ENCODE measurements around the gene KRT23. TPM values are rescaled to one million over a fixed set of nuclear protein-coding genes. Genes with fewer than 3 reads are reported as not detected.
A peak's percentile ranks its signal among the peaks of the same experiment; 100 is the strongest.

Gene KRT23
- total RNA-seq, 1 experiment from 2014 or later: not detected

DNA sequence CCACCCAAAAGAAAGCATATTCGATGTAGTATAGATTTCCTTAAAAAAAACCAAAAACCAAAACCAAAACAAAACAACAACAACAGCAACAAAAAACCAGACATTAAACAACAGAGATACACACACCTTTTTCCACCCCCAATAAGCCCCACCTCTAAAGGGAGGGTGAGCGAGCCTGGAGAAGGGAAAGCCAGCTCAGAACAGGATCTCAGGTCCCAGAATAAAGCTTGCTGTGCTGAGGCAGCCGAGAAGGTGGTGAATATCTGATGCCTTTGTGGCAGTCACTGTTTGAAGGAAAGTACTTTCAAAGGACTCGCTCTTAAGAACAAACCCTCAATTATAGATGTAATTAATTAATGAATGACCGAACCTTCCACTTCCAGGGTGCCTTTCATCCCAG lies 470 bp downstream of the KRT23 start:
- WGBS (ENCODE audit: extremely low coverage, insufficient read length, low lambda C conversion rate): no CpG with 5 or more reads among the region's 5 CpGs
- Histone ChIP-seq H3T11ph (ENCODE audit: low read length) (no peak overlapping the region), H2AK5ac (ENCODE audit: insufficient read length, low read length) (no peak overlapping the region), H2BK20ac (ENCODE audit: low read depth, low read length, poor library complexity, severe bottlenecking) (no peak overlapping the region), H2BK120ac (ENCODE audit: low read depth, low read length, poor library complexity, severe bottlenecking) (no peak overlapping the region), H3K9me3 (ENCODE audit: control insufficient read depth, low read depth, low read length) (no peaks in the 10 kb centered on the region), H2BK12ac (ENCODE audit: insufficient read length, low read depth, low read length) (no peak overlapping the region), H3K23ac (ENCODE audit: insufficient read length, low read depth, low read length) (no peak overlapping the region), H2BK5ac (ENCODE audit: insufficient read length, low read length) (no peak overlapping the region), H3K79me2 (ENCODE audit: insufficient read depth, low read length) (no peaks in the 10 kb centered on the region), H4K5ac (ENCODE audit: insufficient read length, low read depth, low read length) (no peak overlapping the region), H4K8ac (replicated peaks; ENCODE audit: insufficient read length, low read depth, low read length) (no peak overlapping the region), H4K91ac (ENCODE audit: insufficient read length, low read depth, low read length) (no peak overlapping the region), H2AFZ (ENCODE audit: low read length) (no peak overlapping the region), H3K4me1 (ENCODE audit: insufficient read depth, low read length) (no peaks in the 10 kb centered on the region), H3K79me1 (ENCODE audit: insufficient read depth, low read depth, low read length, poor library complexity, severe bottlenecking) (no peaks in the 10 kb centered on the region), H3K9ac (ENCODE audit: extremely low read depth, insufficient read length, low read length) (no peak overlapping the region), H3K18ac (ENCODE audit: insufficient read length, low read depth, low read length) (no peak overlapping the region), H3K56ac (ENCODE audit: insufficient read length, low read depth, low read length) (no peak overlapping the region), H3K23me2 (ENCODE audit: insufficient read length, low read depth, low read length, poor library complexity, severe bottlenecking) (peaks cover 3% of the 10 kb centered on the region), H2BK15ac (ENCODE audit: low read depth, low read length) (no peak overlapping the region), H3K27me3 (ENCODE audit: insufficient read depth, low read length) (no peaks in the 10 kb centered on the region), H4K20me1 (ENCODE audit: control insufficient read depth, insufficient read depth, insufficient read length) (no peaks in the 10 kb centered on the region), H3K14ac (ENCODE audit: insufficient read depth, low read length) (no peak overlapping the region), H3K4ac (ENCODE audit: low read depth, low read length) (no peak overlapping the region), H3K27ac (ENCODE audit: insufficient read length, low read depth, low read length) (no peak overlapping the region), H3K4me2 (ENCODE audit: insufficient read depth, insufficient read length, low read length) (no peak overlapping the region)
- H3K4me1 Mint-ChIP-seq: peaks cover 12 to 19% of the 10 kb centered on the region in 2 experiments
- peak; percentile 47 for DNase-seq
- peak overlapping the region in 2 of 3 experiments; percentile 58 to 92; a peak in 2 of 7 replicates for H3K27ac Mint-ChIP-seq
- H3K36me3 Mint-ChIP-seq (ENCODE audit: insufficient read depth in 1 of 3, low read depth in 3 of 3): no peaks in the 10 kb centered on the region
- TF ChIP-seq, protein P1, sequence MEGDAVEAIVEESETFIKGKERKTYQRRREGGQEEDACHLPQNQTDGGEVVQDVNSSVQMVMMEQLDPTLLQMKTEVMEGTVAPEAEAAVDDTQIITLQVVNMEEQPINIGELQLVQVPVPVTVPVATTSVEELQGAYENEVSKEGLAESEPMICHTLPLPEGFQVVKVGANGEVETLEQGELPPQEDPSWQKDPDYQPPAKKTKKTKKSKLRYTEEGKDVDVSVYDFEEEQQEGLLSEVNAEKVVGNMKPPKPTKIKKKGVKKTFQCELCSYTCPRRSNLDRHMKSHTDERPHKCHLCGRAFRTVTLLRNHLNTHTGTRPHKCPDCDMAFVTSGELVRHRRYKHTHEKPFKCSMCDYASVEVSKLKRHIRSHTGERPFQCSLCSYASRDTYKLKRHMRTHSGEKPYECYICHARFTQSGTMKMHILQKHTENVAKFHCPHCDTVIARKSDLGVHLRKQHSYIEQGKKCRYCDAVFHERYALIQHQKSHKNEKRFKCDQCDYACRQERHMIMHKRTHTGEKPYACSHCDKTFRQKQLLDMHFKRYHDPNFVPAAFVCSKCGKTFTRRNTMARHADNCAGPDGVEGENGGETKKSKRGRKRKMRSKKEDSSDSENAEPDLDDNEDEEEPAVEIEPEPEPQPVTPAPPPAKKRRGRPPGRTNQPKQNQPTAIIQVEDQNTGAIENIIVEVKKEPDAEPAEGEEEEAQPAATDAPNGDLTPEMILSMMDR (conservative IDR thresholded peaks at IDR 0.05): no peak
- H3K27me3 Mint-ChIP-seq (ENCODE audit: low read depth): peaks cover 4% of the 10 kb centered on the region; the same call in 1 of the 2 replicates
- no peak overlapping the region for H3K4me3 Mint-ChIP-seq
- H3K9me3 Mint-ChIP-seq: no peaks in the 10 kb centered on the region

All from H9 (cell line).